GM13976 (cell line): ENCODE measurements around the gene REEP3.
"Not testable (repeated sequence)": the region's sequence is repeated elsewhere in the genome, so short reads cannot be mapped to it uniquely, and the experiment has no call there.

Experiments
- DNase-seq: peaks from one replicate; pipeline ENCODE4 v3.0.0; 2012; ENCODE audit warnings: low spot score
- in situ Hi-C: fragments of 300-500 bp; cut with MboI; formaldehyde crosslinking; loops from one replicate; pipeline ENCODE4 v1.12.0; 2022; ENCODE audit warnings: low sequenced_read_pairs, mixed read lengths, inconsistent platforms; ENCODE audit not compliant: unreplicated experiment
- TF ChIP-seq, protein P1 (sequence below): IDR thresholded peaks from 2 replicates; pipeline ENCODE4 v1.5.1; 2012; ENCODE audit warnings: borderline replicate concordance, mild to moderate bottlenecking; ENCODE audit not compliant: insufficient read depth; ENCODE audit errors: extremely low read depth, missing control alignments, control extremely low read depth

REEP3 gene

DNA sequence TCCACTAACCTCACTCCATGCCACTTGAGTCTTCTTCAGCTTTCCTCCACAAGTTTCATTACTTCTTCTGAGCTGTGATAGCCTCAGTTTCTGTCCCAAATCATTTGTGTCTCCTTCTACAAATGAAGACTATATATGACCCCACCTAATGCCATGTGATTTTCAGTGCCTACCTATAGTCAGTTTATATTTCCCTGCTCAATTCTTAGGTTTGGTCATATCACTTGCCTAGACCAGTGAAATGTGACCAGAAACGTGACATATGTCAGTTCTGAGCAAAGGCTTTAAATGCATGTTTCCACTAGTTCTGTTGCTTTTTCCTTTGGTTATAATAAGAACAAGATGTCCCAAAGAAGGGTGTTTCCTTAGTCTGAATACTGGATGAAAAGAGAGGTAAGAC lies 24.6 kb upstream of the REEP3 start:
- in situ Hi-C loops = no loop called here
- TF ChIP-seq, protein P1, sequence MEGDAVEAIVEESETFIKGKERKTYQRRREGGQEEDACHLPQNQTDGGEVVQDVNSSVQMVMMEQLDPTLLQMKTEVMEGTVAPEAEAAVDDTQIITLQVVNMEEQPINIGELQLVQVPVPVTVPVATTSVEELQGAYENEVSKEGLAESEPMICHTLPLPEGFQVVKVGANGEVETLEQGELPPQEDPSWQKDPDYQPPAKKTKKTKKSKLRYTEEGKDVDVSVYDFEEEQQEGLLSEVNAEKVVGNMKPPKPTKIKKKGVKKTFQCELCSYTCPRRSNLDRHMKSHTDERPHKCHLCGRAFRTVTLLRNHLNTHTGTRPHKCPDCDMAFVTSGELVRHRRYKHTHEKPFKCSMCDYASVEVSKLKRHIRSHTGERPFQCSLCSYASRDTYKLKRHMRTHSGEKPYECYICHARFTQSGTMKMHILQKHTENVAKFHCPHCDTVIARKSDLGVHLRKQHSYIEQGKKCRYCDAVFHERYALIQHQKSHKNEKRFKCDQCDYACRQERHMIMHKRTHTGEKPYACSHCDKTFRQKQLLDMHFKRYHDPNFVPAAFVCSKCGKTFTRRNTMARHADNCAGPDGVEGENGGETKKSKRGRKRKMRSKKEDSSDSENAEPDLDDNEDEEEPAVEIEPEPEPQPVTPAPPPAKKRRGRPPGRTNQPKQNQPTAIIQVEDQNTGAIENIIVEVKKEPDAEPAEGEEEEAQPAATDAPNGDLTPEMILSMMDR = no peak
- no peak for DNase-seq

DNA sequence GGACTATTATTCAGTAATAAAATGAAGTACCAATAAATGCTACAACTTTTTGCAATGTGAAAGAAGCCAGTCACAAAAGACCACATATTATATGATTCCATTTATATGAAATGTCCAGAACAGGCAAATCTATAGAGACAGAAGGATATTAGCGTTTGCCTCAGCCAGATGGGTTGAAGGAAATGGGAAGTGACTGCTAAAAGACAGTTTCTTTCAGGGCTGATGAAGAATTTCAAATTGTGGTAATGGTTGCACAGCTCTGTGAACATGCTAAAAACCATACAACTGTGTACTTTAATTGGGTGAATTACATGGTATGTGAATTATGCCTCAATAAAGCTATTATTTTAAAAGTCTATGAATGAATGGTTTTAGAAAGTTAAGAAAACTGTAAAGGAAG lies 23.9 kb upstream of the REEP3 start:
- in situ Hi-C loops = no loop called here
- no peak for DNase-seq
- TF ChIP-seq, protein P1 = no peak

DNA sequence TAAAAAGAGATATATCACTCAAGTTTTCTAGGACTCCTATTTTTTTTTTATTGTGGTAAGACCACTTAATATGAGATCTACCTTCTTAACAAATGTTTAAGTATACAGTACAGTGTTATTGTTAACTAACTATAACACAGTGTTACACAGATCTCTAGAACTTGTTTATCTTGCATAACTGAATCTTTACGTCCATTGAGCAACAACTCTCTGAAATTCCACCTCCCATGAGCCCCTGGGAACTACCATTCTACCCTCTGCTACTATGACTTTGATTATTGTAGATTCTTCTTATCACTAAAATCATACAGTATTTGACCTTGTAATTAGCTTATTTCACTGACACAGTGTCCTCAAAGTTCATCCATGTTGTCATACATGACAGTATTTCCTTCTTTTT lies 22.5 kb upstream of the REEP3 start:
- TF ChIP-seq, protein P1 = no peak
- DNase-seq = no peak
- in situ Hi-C loops = no loop called here

DNA sequence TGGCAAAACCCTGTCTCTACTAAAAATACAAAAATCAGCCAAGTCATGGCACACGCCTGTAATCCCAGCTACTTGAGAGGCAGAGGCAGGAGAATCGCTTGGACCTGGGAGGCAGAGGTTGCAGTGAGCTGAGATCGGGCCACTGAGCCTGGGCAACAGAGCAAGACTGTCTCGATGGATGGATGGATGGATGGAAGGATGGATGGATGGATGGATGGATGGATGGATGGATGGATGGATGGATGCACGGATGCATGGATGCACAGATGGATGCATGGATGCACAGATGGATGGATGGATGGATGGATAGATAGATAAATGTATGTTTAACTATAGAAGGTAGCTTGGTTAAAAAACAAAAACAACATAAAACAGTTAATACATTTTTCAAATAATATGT lies 20.6 kb upstream of the REEP3 start:
- in situ Hi-C loops, DNase-seq: not testable (repeated sequence)

DNA sequence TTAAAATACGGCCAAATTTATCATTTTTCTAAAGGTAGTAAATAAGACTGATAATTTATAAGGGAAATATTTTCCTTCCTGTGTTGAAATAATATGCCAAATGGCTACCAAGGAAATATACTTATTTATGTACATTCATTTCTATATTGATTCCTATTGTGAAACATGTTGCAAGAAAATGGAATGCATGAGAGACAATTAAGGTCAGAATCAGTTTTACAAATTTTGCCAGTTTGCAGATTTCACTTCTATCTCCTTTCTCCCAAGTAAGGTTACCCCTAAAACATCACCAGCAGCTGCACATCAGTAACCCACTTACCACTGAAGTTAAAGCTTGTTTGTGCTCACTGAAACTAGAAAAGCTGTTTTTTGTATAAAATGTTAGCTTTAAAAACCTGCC lies 19.2 kb upstream of the REEP3 start:
- TF ChIP-seq, protein P1 = no peak
- in situ Hi-C loops = no loop called here
- DNase-seq = no peak

DNA sequence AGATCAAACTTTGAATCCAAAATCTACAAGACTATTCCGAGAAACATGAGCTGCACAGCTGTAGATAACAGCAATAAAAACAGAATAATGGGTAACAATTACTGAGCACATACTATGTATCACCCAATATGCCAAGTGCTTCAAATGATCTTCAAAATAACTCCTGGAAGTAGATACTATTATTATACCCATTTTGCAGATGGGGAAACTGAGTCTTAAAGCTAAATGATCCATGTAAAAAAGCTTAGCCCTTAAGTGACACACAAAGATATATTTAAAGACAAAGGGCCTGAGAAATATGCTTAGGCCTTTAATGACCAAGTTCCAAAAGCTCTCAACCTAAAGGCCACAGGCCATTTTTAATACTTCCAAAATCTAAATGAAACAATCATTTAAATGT lies 18.4 kb upstream of the REEP3 start:
- in situ Hi-C loops = no loop called here
- TF ChIP-seq, protein P1 = no peak
- no peak for DNase-seq

DNA sequence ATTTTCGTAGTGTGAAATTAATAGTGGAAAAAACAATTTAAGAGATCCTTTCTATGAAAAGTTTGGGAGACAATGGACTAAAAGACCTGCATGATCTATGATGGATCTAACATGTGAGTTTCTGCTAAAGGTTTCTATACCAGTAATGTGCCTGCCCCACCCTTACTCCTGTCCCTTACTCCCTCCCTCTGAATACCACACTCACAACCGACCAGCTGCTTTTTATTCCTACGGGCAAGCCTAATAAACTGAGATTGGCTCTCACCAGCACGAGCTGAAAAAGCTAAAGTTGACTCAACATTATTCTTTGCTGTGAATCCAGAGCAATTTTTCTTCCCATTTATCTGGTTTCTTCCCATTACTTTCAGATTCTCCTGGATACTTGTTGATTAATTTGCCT lies 17.8 kb upstream of the REEP3 start:
- DNase-seq = no peak
- TF ChIP-seq, protein P1 = no peak
- in situ Hi-C loops = no loop called here
